CD14-positive monocyte (primary cell): ENCODE results near the gene ZDHHC13. TPM values are rescaled to one million over a fixed set of nuclear protein-coding genes. Genes with fewer than 3 reads are reported as not detected.

Experiments
- DNase-seq, 3 donors: peaks; one replicate each; pipeline ENCODE4 v3.0.0-alpha.2; 2011 to 2022
- H2AFZ ChIP-seq: 2 replicates; pipeline ENCODE4 v1.6.0; 2012; ENCODE audit warnings: mild to moderate bottlenecking, low read depth, low read length, inconsistent platforms; ENCODE audit not compliant: insufficient read depth, poor library complexity, severe bottlenecking
- H3K27ac ChIP-seq, 2 donors: 1 replicate in 1 of 2; 2 replicates in 1 of 2; pipeline ENCODE4 v1.5.1; 2012 to 2013; ENCODE audit warnings: low read length in 2 of 2, control low read depth in 1 of 2, inconsistent platforms in 1 of 2, low read depth in 1 of 2, mild to moderate bottlenecking in 1 of 2
- H3K27me3 ChIP-seq, 2 donors: one replicate each; pipeline versions ENCODE4 v1.6.0 to v1.6.1; 2011 to 2013; ENCODE audit warnings: low read length in 2 of 2; ENCODE audit not compliant: control insufficient read depth in 2 of 2, insufficient read depth in 2 of 2
- H3K36me3 ChIP-seq, 2 donors: replicated peaks in 1 of 2; 1 replicate in 1 of 2; 2 replicates in 1 of 2; pipeline versions ENCODE4 v1.5.1 to v1.6.1; 2012 to 2013; ENCODE audit warnings: low read length in 2 of 2, control low read depth in 1 of 2, inconsistent platforms in 1 of 2, mild to moderate bottlenecking in 1 of 2; ENCODE audit not compliant: insufficient read depth in 2 of 2, control insufficient read depth in 1 of 2
- H3K4me1 ChIP-seq, 2 donors: 1 replicate in 1 of 2; 2 replicates in 1 of 2; pipeline versions ENCODE4 v1.5.1 to v1.6.1; 2012 to 2013; ENCODE audit warnings: low read length in 2 of 2, control low read depth in 1 of 2, inconsistent platforms in 1 of 2, mild to moderate bottlenecking in 1 of 2, moderate library complexity in 1 of 2; ENCODE audit not compliant: insufficient read depth in 2 of 2, control insufficient read depth in 1 of 2
- H3K4me2 ChIP-seq: replicated peaks from 2 replicates; pipeline ENCODE3; 2012; ENCODE audit warnings: low read length, moderate library complexity, mild to moderate bottlenecking; ENCODE audit not compliant: poor library complexity, severe bottlenecking; ENCODE audit errors: extremely low read depth
- H3K4me3 ChIP-seq, 3 experiments: fragments of 200-600 bp in 1 of 3; sonication (generic) in 1 of 3; replicated peaks in 1 of 3; 1 replicate in 2 of 3; 2 replicates in 1 of 3; pipeline ENCODE4 v1.5.1; 2011 to 2013; ENCODE audit warnings: low read length in 3 of 3, mild to moderate bottlenecking in 3 of 3, control low read depth in 2 of 3, low read depth in 2 of 3, inconsistent platforms in 1 of 3, moderate library complexity in 1 of 3
- H3K79me2 ChIP-seq: 2 replicates; pipeline ENCODE4 v1.6.0; 2012; ENCODE audit warnings: mild to moderate bottlenecking, control low read depth, inconsistent platforms, low read length, moderate library complexity; ENCODE audit not compliant: insufficient read depth
- H3K9ac ChIP-seq: 2 replicates; pipeline ENCODE4 v1.6.0; 2017; ENCODE audit warnings: low read length, mild to moderate bottlenecking; ENCODE audit not compliant: insufficient read depth, poor library complexity, severe bottlenecking
- H3K9me3 ChIP-seq, 2 donors: replicated peaks in 1 of 2; 1 replicate in 1 of 2; 2 replicates in 1 of 2; pipeline versions ENCODE4 v1.5.1 to v1.6.1; 2012 to 2013; ENCODE audit warnings: low read length in 2 of 2, control low read depth in 1 of 2; ENCODE audit not compliant: control insufficient read depth in 1 of 2, insufficient read depth in 1 of 2
- H4K20me1 ChIP-seq: 2 replicates; pipeline ENCODE4 v1.6.0; 2012; ENCODE audit warnings: mild to moderate bottlenecking, low read length, control low read depth, moderate library complexity; ENCODE audit not compliant: insufficient read depth
- H3K27ac Mint-ChIP-seq, 7 donors: one replicate each; pipeline ENCODE4 v1.8.0; 2020; ENCODE audit warnings: mild to moderate bottlenecking in 7 of 7, mixed read lengths in 7 of 7, moderate library complexity in 6 of 7, inconsistent platforms in 2 of 7
- H3K27me3 Mint-ChIP-seq, 3 donors: one replicate each; pipeline ENCODE4 v1.8.0; 2021 to 2022; ENCODE audit warnings: low read depth in 3 of 3, mild to moderate bottlenecking in 3 of 3, mixed read lengths in 3 of 3, moderate library complexity in 3 of 3, inconsistent platforms in 1 of 3
- H3K36me3 Mint-ChIP-seq, 2 donors: one replicate each; pipeline ENCODE4 v1.8.0; 2020; ENCODE audit warnings: mixed read lengths in 2 of 2, inconsistent platforms in 1 of 2, mild to moderate bottlenecking in 1 of 2
- H3K4me1 Mint-ChIP-seq: one replicate; pipeline ENCODE4 v1.8.0; 2020; ENCODE audit warnings: mild to moderate bottlenecking, mixed read lengths
- H3K4me3 Mint-ChIP-seq, 2 donors: one replicate each; pipeline ENCODE4 v1.8.0; 2020; ENCODE audit warnings: mild to moderate bottlenecking in 2 of 2, mixed read lengths in 2 of 2, moderate library complexity in 1 of 2
- H3K9me3 Mint-ChIP-seq, 7 donors: one replicate each; pipeline ENCODE4 v1.8.0; 2020 to 2022; ENCODE audit warnings: mixed read lengths in 7 of 7, mild to moderate bottlenecking in 6 of 7, moderate library complexity in 6 of 7, inconsistent platforms in 2 of 7
- CTCF ChIP-seq: fragments of 200-600 bp; IDR thresholded peaks from one replicate; pipeline ENCODE4 v1.8.0; 2022; ENCODE audit warnings: antibody characterized with exemption, mild to moderate bottlenecking
- WGBS: methylation state at CpG from one replicate; pipeline ENCODE4 v1.1.5; 2013; ENCODE audit warnings: missing lambda C conversion rate; ENCODE audit not compliant: insufficient coverage; 5-methylcytosine and 5-hydroxymethylcytosine counted together
- intact Hi-C, 2 donors: fragments of 100-400 bp; cut with micrococcal nuclease; formaldehyde crosslinking; loops; one replicate each; pipeline versions ENCODE4 v1.15.0 to v1.15.1; 2023
- polyA plus RNA-seq, 3 donors: library from polyadenylated mRNA; depleted of rRNA in 1 of 3; unstranded in 2 of 3; stranded (reverse) in 1 of 3; fragments of 300-500 nt in 2 of 3; fragments of >200 nt in 1 of 3; fragmentation: Illumina TruSeq in 2 of 3; gene quantifications; 1 replicate in 2 of 3; 2 replicates in 1 of 3; pipeline ENCODE4 v1.2.3, GENCODE V29; 2012 to 2021

The ZDHHC13 gene
- polyA plus RNA-seq, 3 donors, result 5.6 to 7.5 (median 5.6) TPM

GRCh38 chr11:19225123-19225522 is 108.2 kb downstream of the ZDHHC13 start:
- H3K79me2 ChIP-seq, result no peaks in the 10 kb centered on the region
- peaks cover 0 to 5% (median 1%) of the 10 kb centered on the region in 7 donors for H3K9me3 Mint-ChIP-seq
- no peaks in the 10 kb centered on the region for H3K4me1 Mint-ChIP-seq
- no peaks in the 10 kb centered on the region for H3K27me3 ChIP-seq
- no peak overlapping the region for H2AFZ ChIP-seq
- intact Hi-C loops, result no loop called here
- no peak overlapping the region for H3K9ac ChIP-seq
- H3K4me3 ChIP-seq, result no peak overlapping the region
- peaks cover 44 to 71% of the 10 kb centered on the region in 2 donors for H3K36me3 ChIP-seq
- no peak for TF ChIP-seq CTCF
- H3K4me3 Mint-ChIP-seq, result no peak overlapping the region
- H3K27ac ChIP-seq, result no peak overlapping the region
- no peaks in the 10 kb centered on the region for H3K27me3 Mint-ChIP-seq
- no peaks in the 10 kb centered on the region for H4K20me1 ChIP-seq
- no peaks in the 10 kb centered on the region for H3K4me1 ChIP-seq
- no peaks in the 10 kb centered on the region for H3K9me3 ChIP-seq
- 100% methylated on average over 6 of the region's 6 CpGs for WGBS
- no peak overlapping the region for H3K4me2 ChIP-seq
- DNase-seq, result no peak
- H3K27ac Mint-ChIP-seq, result peak overlapping the region in 1 of 7 donors; percentile 49
- peaks cover 41 to 62% of the 10 kb centered on the region in 2 donors for H3K36me3 Mint-ChIP-seq

GRCh38 chr11:19225581-19225980 is 108.6 kb downstream of the ZDHHC13 start:
- no peak overlapping the region for H3K9ac ChIP-seq
- no peak overlapping the region for H3K4me2 ChIP-seq
- no peak overlapping the region for H2AFZ ChIP-seq
- no peaks in the 10 kb centered on the region for H3K79me2 ChIP-seq
- no peaks in the 10 kb centered on the region for H3K9me3 ChIP-seq
- H3K36me3 ChIP-seq, result peaks cover 47 to 75% of the 10 kb centered on the region in 2 donors
- Mint-ChIP-seq H3K4me3 (no peak overlapping the region), H3K36me3 (peaks cover 46 to 67% of the 10 kb centered on the region in 2 donors), H3K4me1 (no peaks in the 10 kb centered on the region), H3K27ac (peak overlapping the region in 1 of 7 donors; percentile 49), H3K9me3 (peaks cover 0 to 5% (median 1%) of the 10 kb centered on the region in 7 donors), H3K27me3 (no peaks in the 10 kb centered on the region)
- no peak overlapping the region for H3K27ac ChIP-seq
- no peak for TF ChIP-seq CTCF
- no peaks in the 10 kb centered on the region for H3K27me3 ChIP-seq
- no peak overlapping the region for H3K4me3 ChIP-seq
- no peaks in the 10 kb centered on the region for H3K4me1 ChIP-seq
- DNase-seq, result no peak
- H4K20me1 ChIP-seq, result no peaks in the 10 kb centered on the region
- 100% methylated on average over 2 of the region's 3 CpGs for WGBS
- intact Hi-C loops, result no loop called here

Other genes starting within 250 kb of the ZDHHC13 start
- gene MRGPRX1, start 177.8 kb upstream of the ZDHHC13 start, polyA plus RNA-seq, result not detected
- gene MRGPRX2, start 56.5 kb upstream of the ZDHHC13 start, polyA plus RNA-seq, result not detected
- gene CSRP3, start 84.8 kb downstream of the ZDHHC13 start, polyA plus RNA-seq, result not detected
- not detected for gene E2F8, start 123.8 kb downstream of the ZDHHC13 start, polyA plus RNA-seq